HEK293T (cell line): ENCODE measurements around the gene GTF3C4.

Source experiments
- ELF4 ChIP-seq: fragments of 450-650 bp; IDR thresholded peaks from 2 replicates; pipeline ENCODE4 v1.6.1; 2017; ENCODE audit warnings: antibody characterized with exemption
- FOXK2 ChIP-seq: fragments of 450-650 bp; IDR thresholded peaks from 2 replicates; pipeline ENCODE4 v1.6.1; 2016; ENCODE audit warnings: mild to moderate bottlenecking
- SP1 ChIP-seq: fragments of 450-650 bp; IDR thresholded peaks from 2 replicates; pipeline ENCODE4 v1.6.1; 2017
- TARDBP ChIP-seq: fragments of 450-650 bp; IDR thresholded peaks from 2 replicates; pipeline ENCODE4 v1.6.1; 2016
- ZNF384 ChIP-seq: fragments of 450-650 bp; IDR thresholded peaks from 2 replicates; pipeline ENCODE4 v1.6.1; 2016

GRCh38 chr9:132683873-132684272, 13.6 kb downstream of the GTF3C4 start:
- TF ChIP-seq ZNF384 (no peak), SP1 (no peak), ELF4 (no peak), FOXK2 (no peak), TARDBP (no peak)
